OCI-LY3 (cell line): ENCODE data around the gene ITPR3.

Experiments
- CTCF ChIP-seq: fragments of 200-600, 300-600 bp; sonication (generic); IDR thresholded peaks from 2 replicates; pipeline ENCODE4 v1.5.1; 2014; ENCODE audit warnings: antibody characterized with exemption, low read length, low read depth
- EZH2phosphoT487 ChIP-seq: fragments of 200-600 bp; shearing (Covaris generic); IDR thresholded peaks from 2 replicates; pipeline ENCODE4 v1.6.1; 2018; ENCODE audit warnings: antibody characterized with exemption, mixed run types, low read depth

GRCh38 chr6:33686225-33686924 is 65.3 kb downstream of the ITPR3 start:
- TF ChIP-seq CTCF (no peak), EZH2phosphoT487 (no peak)
